GM19438 (cell line): ENCODE measurements around the gene WDR38.

ENCODE experiments used
- ATAC-seq: cut with Tn5 transposase; IDR thresholded peaks from one replicate; pipeline ENCODE4 v1.9.1; 2021; ENCODE audit warnings: low read depth; ENCODE audit not compliant: unreplicated experiment

Gene WDR38

DNA sequence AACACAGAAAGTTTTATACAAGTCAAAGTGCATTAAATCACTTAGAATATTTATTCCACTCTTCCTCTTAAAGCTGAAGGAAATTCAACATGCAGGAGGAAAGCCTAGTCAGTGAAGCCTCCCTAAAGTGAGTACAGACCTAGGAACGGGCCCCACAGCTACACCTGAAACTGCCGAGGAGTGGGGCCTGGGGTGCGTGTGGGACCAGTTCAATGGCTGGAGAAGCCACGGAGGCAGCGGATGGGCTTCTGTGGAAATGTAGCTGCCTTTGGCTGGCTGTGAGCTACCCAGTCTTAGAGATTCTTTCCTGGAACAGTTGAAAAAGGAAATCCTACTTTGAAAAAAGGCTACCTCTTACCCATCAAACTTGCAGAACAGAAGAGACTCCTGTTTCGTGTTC, 25.3 kb downstream of the WDR38 start:
- ATAC-seq = no peak

DNA sequence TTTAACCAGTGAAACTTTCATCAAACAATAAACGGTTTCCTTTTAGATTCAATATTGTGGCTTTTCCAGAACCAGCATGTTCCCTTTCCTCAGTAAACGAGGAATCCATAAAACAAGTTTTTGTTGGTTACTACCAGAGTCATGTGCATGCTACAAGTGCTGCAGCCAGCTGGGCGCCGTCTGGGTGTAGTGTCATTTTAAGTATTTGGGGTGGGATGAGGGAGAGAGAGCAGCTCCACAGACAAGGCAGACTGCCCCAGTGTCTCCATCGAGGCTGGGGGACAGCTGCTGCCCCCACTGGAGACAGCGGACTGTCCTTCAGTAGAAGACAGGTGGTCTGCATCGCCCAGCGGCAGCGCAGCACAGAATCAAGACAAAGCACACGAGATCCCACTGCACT, 26.0 kb downstream of the WDR38 start:
- no peak for ATAC-seq

DNA sequence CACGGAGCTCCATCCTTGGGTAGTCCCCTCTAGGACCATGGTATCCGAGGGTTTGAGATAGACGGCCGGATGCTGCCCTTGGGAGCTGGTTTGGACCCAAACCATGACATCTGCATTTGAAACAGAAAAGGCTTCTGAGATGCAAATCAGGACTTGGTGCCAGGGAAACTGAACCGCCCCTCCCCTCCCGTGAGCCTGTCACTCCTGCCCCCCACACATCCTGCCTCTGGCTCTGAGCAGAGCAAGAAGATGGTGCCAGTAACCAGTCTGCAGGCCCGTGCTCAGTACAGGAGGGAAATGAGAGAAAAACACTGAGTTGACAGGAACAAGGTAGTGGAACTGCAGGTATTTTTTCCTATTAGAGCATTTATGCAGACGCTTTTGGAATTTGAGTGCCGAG, 27.2 kb downstream of the WDR38 start:
- no peak for ATAC-seq

DNA sequence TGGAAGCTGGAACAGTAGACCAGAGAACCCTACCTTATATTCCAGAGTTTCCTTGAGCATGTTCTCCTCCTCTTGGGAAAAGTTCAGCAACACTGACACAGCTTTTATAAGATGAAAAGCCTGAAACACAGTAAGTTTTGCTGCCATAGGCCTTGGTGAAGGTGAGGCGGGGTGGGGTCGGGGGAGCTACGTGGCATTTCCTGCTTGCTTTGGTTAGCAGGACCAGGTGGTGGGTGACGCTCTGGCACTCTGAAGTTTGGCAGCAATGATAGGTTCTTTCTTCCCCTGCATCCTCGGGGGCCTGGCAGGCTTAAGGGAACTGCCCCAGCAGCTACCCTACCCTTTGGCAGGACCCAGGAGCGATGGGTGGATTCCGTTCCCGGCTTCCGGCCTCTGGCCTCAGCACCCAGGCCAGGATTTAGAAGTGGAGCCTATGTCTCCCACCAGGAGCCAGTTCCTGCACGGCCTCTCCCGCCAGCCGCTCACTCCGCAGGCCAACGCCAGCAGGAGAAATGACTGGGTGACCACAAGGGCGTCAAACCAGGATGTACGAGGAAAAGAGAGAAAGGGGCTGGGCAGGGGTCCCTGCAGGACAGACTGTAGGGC, 28.0 kb downstream of the WDR38 start:
- ATAC-seq = no peak

DNA sequence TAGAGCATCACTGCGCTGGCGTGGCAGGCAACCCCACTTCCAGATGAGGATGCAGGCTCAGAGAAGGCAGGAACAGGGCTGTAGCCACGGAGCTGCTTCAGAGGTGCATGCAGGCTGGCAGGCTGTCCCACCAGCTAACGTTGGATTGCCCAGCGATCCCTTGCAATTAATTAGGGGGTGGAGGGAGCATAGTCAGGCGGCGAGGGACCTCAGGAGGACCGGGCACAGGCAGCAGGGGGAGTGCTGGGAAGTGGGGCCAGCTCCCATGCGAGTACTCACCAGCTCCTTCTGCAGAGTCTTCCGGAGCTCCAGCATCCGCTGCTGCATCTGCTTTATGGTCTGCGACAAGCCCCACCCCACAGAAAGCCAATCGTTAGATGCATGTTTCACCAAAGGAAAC, 29.0 kb downstream of the WDR38 start:
- no peak for ATAC-seq

DNA sequence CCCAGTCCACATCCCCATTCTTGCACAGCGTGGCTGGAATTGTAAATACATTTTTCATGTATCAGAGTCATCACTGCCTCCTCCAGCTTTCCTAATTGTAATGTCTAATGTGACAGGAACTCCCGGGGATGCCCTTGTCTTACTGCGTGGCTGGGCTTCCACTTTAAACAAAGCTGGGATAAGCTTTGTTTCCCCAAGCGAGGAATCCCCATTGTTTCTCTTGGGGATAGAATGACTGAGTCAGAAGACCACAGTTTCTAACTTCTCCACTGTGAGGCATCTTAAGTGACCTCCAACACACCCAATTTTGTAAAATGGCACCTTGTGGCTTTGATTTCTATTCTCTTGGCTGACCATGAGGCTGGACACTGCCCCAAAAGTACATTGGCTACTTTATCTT, 31.1 kb downstream of the WDR38 start:
- no peak for ATAC-seq

DNA sequence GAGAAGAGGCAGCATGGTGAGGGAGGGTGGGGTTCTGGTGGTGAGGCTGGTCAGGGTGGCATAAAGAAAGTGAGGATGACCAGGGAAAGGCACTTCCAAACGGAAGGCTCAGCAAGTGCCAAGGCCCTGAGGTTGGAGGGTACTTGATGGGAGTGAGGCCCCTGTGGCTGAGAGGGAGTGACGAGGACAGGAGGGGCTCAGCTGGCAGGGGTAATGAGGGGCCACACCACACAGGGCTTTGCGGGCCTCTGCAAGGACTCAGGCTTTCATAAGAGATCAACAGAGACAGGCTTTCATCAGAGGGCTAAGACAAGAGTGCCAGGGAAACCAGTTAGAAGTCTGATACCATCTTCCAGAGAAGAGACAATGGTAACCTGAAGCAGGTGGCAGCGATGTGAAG, 32.3 kb downstream of the WDR38 start:
- ATAC-seq = no peak

DNA sequence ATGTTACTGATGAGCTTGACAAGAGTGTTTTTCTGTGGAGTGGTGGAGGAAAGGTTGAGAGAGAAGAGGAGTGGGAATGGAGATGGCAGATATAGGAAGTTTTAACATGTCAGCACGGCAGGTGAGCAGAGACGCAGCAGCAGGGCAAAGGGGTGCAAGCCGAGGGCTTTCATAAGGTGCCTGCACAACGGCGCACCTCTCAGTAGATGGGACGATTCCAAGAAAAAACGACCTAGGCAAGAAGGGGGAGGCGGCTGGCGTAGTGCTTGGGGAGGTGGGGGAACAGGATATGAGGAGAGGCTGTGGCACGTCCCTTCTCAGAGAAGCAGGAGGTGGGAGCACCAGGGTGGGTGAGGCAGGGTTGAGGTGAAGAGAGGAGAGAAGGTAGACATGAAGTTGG, 33.2 kb downstream of the WDR38 start:
- ATAC-seq = no peak

DNA sequence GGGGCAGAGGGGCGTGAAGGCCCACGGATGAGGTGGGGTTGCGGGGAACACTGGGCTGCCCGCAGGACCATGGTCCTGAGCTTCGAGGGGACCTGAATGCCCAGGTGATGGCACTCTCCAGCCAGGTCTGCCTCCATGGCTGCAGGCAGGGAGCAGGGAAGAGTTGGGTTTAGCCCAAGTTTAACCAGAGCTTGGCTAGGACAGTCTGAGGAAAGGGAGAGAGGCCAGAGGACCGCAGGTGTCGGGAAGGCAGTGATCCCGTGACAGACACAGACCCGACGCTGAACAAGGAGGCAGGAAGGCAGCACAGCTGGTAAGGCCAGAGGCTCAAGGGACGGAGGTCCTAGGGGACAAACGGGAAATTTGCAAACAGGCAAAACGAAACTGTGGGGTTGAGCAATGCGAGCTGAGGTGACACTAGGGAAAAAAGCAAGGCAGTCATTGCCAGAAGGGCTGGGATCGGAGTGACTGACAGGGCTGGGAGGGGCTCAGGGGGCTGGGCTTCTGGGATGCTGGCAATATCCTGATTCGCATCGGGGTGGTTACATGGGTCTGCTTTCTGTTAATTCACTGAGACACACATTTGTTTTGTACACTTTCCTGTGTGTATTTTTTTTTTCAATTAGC, 33.7 kb downstream of the WDR38 start:
- no peak for ATAC-seq

DNA sequence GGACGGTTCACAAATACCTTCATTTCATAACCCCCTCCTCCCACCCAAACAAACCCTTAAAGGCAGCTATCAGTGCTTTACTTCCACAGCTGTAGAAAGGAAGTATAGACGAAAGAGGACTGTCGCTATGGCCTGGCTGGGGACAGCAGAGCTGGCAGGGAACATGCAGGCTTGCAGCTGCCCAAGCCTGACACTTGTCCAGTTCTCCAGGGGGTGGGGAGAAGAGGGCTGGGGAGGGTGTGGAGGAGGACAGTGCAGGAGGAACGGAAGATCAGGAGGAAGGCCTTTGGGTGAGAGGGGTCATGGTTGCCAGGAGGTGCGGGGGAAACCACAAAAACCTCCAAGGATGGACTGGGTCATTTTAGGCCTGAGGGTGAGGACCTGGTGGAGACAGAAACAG, 34.6 kb downstream of the WDR38 start:
- no peak for ATAC-seq

DNA sequence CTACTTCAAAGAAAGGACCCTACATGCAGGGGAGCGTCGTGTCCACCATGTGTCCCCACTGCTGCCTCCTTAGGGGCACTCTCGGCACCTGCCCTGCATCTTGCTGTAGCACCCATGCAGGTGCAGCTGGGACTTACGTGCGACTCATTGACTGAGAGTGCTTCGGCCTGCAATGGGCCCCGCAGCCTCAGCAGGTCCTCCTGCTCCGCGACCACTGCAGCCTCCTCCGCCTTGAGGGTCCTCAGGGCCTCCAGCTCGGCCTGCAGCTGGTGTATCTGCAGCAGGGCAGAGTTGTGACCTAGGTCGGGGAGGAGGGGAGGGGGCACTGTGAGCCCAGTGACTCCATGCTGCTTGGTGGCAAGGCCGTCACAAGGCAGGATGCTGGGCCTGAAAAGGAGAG, 35.7 kb downstream of the WDR38 start:
- ATAC-seq = no peak

DNA sequence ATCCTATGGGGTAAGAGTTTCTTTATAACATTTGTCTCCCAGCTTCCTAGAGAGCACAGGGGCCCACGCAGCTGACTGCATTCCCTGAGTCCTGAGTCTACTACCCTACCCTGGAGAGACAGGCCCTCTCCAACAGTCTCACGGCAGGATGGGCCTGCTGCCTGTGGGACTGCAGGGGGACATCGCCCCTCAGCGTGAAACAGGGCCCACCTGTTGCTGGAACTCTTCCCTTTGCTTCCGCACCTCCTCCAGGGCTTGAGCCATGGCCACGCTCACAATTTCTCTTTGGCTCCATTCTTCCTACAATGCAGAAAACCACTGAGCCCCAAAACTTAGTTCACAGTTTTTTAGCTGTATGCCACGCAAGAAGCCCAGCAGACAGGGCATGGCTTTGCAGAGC, 36.9 kb downstream of the WDR38 start:
- no peak for ATAC-seq

DNA sequence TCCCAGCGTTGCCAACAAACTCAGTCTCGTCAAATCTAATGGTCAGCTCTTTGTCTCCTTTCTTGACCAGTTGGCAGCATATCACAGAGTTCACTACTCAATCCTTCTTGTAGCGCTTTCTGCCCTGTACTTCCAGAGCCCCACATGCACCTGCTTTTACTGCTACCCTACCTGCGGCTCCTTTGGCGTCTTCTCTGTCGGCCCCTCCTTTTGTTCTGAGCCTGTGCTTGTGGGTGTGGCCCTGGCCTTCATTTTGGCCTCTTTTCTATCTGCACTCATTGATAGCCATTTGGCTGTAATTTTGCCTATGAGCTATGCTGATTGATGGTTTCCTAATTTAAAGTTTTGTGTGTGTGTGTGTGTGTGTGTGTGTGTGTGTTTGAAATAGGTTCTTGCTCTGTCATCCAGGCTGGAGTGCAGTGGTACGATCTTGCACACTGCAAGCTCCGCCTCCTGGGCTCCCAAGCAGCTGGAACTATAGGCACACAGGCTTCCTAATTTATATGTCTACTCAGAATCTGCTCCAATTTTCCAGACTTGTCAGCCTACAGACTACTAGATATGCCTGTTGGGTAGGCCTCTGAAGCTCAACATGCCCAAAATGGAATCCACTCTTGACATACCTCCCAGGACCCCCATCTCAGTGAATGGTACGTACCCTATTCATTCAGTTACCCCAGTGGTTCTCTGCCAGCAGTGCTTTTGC, 40.9 kb downstream of the WDR38 start:
- ATAC-seq = no peak

DNA sequence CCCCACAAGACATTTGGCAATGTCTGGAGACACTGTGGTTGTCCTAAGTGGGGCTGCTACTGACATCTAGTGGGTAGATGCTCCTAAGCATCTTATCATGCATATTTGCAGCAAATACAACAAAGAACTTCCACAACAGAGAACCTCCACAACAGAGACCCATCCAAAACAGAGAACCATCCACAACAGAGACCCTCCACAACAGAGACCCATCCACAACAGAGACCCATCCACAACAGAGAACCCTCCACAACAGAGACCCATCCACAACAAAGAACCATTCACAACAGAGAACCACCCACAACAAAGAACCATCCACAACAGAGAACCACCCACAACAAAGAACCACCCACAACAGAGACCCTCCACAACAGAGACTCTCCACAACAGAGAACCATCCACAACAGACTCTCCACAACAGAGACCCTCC, 41.5 kb downstream of the WDR38 start:
- no peak for ATAC-seq

DNA sequence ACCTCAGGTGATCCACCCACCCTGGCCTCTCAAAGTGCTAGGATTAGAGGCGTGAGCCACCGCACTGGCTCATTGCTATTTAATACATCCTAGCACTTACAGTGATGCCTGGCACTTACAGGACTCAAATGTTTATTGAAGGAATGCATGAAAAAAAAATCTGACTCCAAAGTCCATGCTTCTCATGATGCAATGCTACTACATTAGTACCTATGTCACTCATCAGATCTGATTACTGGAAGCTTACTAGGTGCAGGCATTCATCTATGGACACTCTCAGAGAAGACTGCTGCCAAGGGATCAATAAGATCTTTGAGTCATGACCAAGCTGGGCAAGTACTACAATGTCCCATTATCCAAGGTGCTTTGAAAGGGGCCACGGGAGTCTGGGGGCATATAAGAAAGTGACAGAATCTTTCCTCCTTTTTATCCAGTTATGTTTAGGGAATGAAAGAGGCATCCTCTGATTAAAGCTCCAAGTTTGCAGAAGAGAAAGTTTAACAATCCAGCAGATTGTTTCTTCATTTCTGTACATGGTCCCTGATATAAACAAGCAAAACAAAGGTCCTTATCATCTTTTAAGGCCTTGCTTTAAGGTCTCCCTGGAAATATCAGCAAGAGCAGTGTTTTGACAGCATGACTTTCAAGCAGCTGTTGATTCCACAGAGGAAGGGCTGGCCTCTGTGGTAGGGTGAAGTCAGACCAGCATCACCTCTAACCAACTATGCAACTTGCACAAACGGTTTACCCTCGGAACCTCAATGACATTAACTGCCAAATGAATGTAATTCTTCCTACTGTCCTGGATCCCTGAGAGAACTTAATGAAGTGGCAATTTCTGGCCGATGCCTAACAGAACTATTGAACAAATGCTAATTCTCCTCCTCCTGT, 44.6 kb downstream of the WDR38 start:
- no peak for ATAC-seq

DNA sequence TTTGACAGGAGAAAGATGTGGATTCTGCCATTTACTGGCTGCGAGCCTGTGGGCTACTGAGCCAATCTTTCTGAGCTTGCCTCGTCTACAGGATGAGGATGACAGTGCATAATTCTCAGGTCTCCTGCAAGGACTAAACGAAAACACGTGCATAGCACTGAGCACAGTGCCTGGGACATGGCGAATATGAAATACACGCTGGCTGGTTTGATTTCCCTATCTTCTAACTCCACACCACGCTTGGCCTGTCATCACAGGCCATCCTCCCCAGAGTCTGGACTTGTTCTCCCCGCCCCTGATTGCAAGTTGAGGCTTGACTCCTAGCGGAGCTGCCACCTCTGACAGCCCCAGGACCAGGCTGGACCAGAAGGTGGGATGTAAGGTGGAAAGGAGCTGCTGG, 46.6 kb downstream of the WDR38 start:
- no peak for ATAC-seq

DNA sequence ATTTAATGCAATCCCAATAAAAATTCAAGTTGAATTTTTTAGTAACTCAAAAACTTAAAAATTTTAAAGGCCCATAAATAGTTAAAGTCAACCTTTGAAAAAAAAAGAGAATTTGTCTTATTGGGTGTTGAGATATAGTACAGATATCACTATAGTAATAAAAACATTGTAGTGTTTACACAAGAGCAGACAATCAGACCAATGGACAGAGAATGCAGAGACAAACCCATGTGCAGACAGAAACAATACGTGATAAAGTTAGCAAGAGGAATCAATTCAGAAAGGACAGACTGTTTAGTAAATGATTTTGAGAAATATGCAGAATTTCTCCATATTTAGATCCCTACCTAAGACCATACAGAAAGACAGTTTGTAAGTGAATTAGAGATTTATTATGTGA, 53.7 kb downstream of the WDR38 start:
- no peak for ATAC-seq
